ENCODE measurements around the gene SYNE2. TPM values are rescaled to one million over a fixed set of nuclear protein-coding genes. Genes with fewer than 3 reads are reported as not detected.

The SYNE2 gene
- total RNA-seq, 1 experiment from 2014 or later = 16.0 TPM

- Histone ChIP-seq H3K27me3 (ENCODE audit: low read length) (no peaks in the 10 kb centered on the region), H3K36me3 (ENCODE audit: low read depth, low read length) (no peaks in the 10 kb centered on the region), H3K9me2 (replicated peaks; ENCODE audit: low read length) (no peaks in the 10 kb centered on the region), H3K27ac (ENCODE audit: low read length) (no peak overlapping the region), H3K79me2 (ENCODE audit: low read length) (no peaks in the 10 kb centered on the region), H3K9me3 (ENCODE audit: low read length) (no peaks in the 10 kb centered on the region), H2AFZ (ENCODE audit: low read length) (no peak overlapping the region), H3K9ac (ENCODE audit: low read length) (no peak overlapping the region), H3K4me3 (ENCODE audit: low read length) (no peak overlapping the region), H3F3A (ENCODE audit: low read length, unreplicated experiment) (no peaks in the 10 kb centered on the region), H4K20me1 (ENCODE audit: low read length) (no peaks in the 10 kb centered on the region), H3K4me1 (ENCODE audit: insufficient read depth, low read length) (no peaks in the 10 kb centered on the region), H3K4me2 (ENCODE audit: low read length) (no peak overlapping the region)
- ATAC-seq = no peak
- ChIA-PET POLR2A (ENCODE audit: unreplicated experiment) (no interaction called here), CTCF (no interaction called here)
- DNase-seq = no peak
- intact Hi-C loops (cut with micrococcal nuclease) = loop anchor here (5.0 kb wide), 2 partner anchors 141 to 351 kb away; partner anchors contain the start of genes SYNE2 and WDR89
- TF ChIP-seq EZH2 (IDR thresholded peaks at IDR 0.05; ENCODE audit: low read length, unreplicated experiment) (no peak), CTCF (conservative IDR thresholded peaks at IDR 0.05; ENCODE audit: low read depth, low read length) (no peak), EZH2phosphoT487 (IDR thresholded peaks at IDR 0.05; ENCODE audit: borderline replicate concordance, low read length) (no peak)
- BruUV-seq (replicated peaks) = no TSS peak
These were observed 140.1 kb downstream of the SYNE2 start for GRCh38 chr14:63992858-63993257.

- no peak overlapping the region for H3K4me3 ChIP-seq (ENCODE audit: low read length)
- DNase-seq = peak; percentile 17
- H3K27ac ChIP-seq (ENCODE audit: low read length) = no peak overlapping the region
- intact Hi-C loops (cut with micrococcal nuclease) = loop anchor here (1.0 to 5.0 kb wide), 3 partner anchors 142 to 352 kb away; partner anchors contain the start of genes SYNE2 and WDR89
- no peaks in the 10 kb centered on the region for H3K27me3 ChIP-seq (ENCODE audit: low read length)
- H2AFZ ChIP-seq (ENCODE audit: low read length) = no peak overlapping the region
- H3K9ac ChIP-seq (ENCODE audit: low read length) = no peak overlapping the region
- POLR2A ChIA-PET (ENCODE audit: unreplicated experiment) = no interaction called here
- no peaks in the 10 kb centered on the region for H4K20me1 ChIP-seq (ENCODE audit: low read length)
- no peaks in the 10 kb centered on the region for H3F3A ChIP-seq (ENCODE audit: low read length, unreplicated experiment)
- H3K4me1 ChIP-seq (ENCODE audit: insufficient read depth, low read length) = no peaks in the 10 kb centered on the region
- H3K4me2 ChIP-seq (ENCODE audit: low read length) = no peak overlapping the region
- no peaks in the 10 kb centered on the region for H3K36me3 ChIP-seq (ENCODE audit: low read depth, low read length)
- ATAC-seq = peak; percentile 81
- CTCF ChIA-PET = interaction anchor here (0.6 kb wide), 2 partner anchors 101 to 224 kb away, joined by 3 read pairs; no protein-coding TSS in a partner anchor
- no peaks in the 10 kb centered on the region for H3K79me2 ChIP-seq (ENCODE audit: low read length)
- TF ChIP-seq CTCF (conservative IDR thresholded peaks at IDR 0.05; ENCODE audit: low read depth, low read length) = peak; percentile 54
- TF ChIP-seq EZH2phosphoT487 (IDR thresholded peaks at IDR 0.05; ENCODE audit: borderline replicate concordance, low read length) = no peak
- H3K9me2 ChIP-seq (replicated peaks; ENCODE audit: low read length) = no peaks in the 10 kb centered on the region
- BruUV-seq (replicated peaks) = no TSS peak
- no peaks in the 10 kb centered on the region for H3K9me3 ChIP-seq (ENCODE audit: low read length)
These were observed 141.2 kb downstream of the SYNE2 start for GRCh38 chr14:63993992-63994391.

- Histone ChIP-seq H3K79me2 (ENCODE audit: low read length) (no peaks in the 10 kb centered on the region), H3K27me3 (ENCODE audit: low read length) (no peaks in the 10 kb centered on the region), H3F3A (ENCODE audit: low read length, unreplicated experiment) (no peaks in the 10 kb centered on the region), H3K4me2 (ENCODE audit: low read length) (no peak overlapping the region), H3K36me3 (ENCODE audit: low read depth, low read length) (no peaks in the 10 kb centered on the region), H2AFZ (ENCODE audit: low read length) (no peak overlapping the region), H3K9me3 (ENCODE audit: low read length) (no peaks in the 10 kb centered on the region), H3K4me1 (ENCODE audit: insufficient read depth, low read length) (no peaks in the 10 kb centered on the region), H3K9ac (ENCODE audit: low read length) (no peak overlapping the region), H4K20me1 (ENCODE audit: low read length) (no peaks in the 10 kb centered on the region), H3K4me3 (ENCODE audit: low read length) (no peak overlapping the region), H3K27ac (ENCODE audit: low read length) (no peak overlapping the region), H3K9me2 (replicated peaks; ENCODE audit: low read length) (no peaks in the 10 kb centered on the region)
- DNase-seq (no peak), ATAC-seq (no peak)
- no TSS peak for BruUV-seq (replicated peaks)
- TF ChIP-seq CTCF (conservative IDR thresholded peaks at IDR 0.05; ENCODE audit: low read depth, low read length) (no peak), EZH2 (IDR thresholded peaks at IDR 0.05; ENCODE audit: low read length, unreplicated experiment) (no peak), EZH2phosphoT487 (IDR thresholded peaks at IDR 0.05; ENCODE audit: borderline replicate concordance, low read length) (no peak)
- ChIA-PET CTCF (interaction anchor here (0.6 kb wide), 1 partner anchor 196 kb away, joined by 11 read pairs; no protein-coding TSS in a partner anchor), POLR2A (ENCODE audit: unreplicated experiment) (no interaction called here)
- intact Hi-C loops (cut with micrococcal nuclease) = no loop called here
These were observed 142.5 kb downstream of the SYNE2 start for GRCh38 chr14:63995285-63995684.

Data from PC-3 (cell line).